ENCODE results near the gene PAX5. TPM values are rescaled to one million over a fixed set of nuclear protein-coding genes. Genes with fewer than 3 reads are reported as not detected.
A peak's percentile ranks its signal among the peaks of the same experiment; 100 is the strongest.

The PAX5 gene
- total RNA-seq, 4 donors from 2014 or later: under 0.01 to 0.29 TPM; not detected in 2

GRCh38 chr9:37031081-37031480 is 3.0 kb downstream of the PAX5 start:
- intact Hi-C loops (cut with DNase I): no loop called here
- DNase-seq: no peak
- Histone ChIP-seq H3K9me3 (peaks cover 0 to 8% (median 0%) of the 10 kb centered on the region in 3 donors), H3K36me3 (no peaks in the 10 kb centered on the region), H3K4me3 (no peak overlapping the region), H3K4me1 (peaks cover 36 to 64% (median 44%) of the 10 kb centered on the region in 3 donors), H3K27me3 (peaks cover 51 to 100% (median 83%) of the 10 kb centered on the region in 4 donors), H3K27ac (no peak overlapping the region)
- TF ChIP-seq POLR2A (IDR thresholded peaks at IDR 0.05) (no peak), CTCF (IDR thresholded peaks at IDR 0.05) (no peak)
- 28 to 36% methylated on average over 4 of the region's 4 CpGs for WGBS, 2 donors

- Histone ChIP-seq H3K4me3 (peak overlapping the region in 1 of 4 donors; percentile 4), H3K4me1 (peaks cover 41 to 64% (median 43%) of the 10 kb centered on the region in 3 donors), H3K27me3 (peaks cover 54 to 100% (median 80%) of the 10 kb centered on the region in 4 donors), H3K27ac (no peak overlapping the region), H3K9me3 (peaks cover 0 to 8% (median 0%) of the 10 kb centered on the region in 3 donors), H3K36me3 (no peaks in the 10 kb centered on the region)
- intact Hi-C loops (cut with DNase I): no loop called here
- no peak for DNase-seq
- 2 to 10% methylated on average over 6 to 7 of the region's 7 CpGs for WGBS, 2 donors
- TF ChIP-seq CTCF (IDR thresholded peaks at IDR 0.05): no peak
- TF ChIP-seq POLR2A (IDR thresholded peaks at IDR 0.05): no peak
These were observed 3.5 kb downstream of the PAX5 start for GRCh38 chr9:37030611-37030939.

GRCh38 chr9:37029776-37030610 is 4.1 kb downstream of the PAX5 start:
- peaks cover 0 to 8% (median 0%) of the 10 kb centered on the region in 3 donors for H3K9me3 ChIP-seq
- no peaks in the 10 kb centered on the region for H3K36me3 ChIP-seq
- TF ChIP-seq CTCF (IDR thresholded peaks at IDR 0.05) (no peak), POLR2A (IDR thresholded peaks at IDR 0.05) (no peak)
- H3K27ac ChIP-seq: no peak overlapping the region
- peaks cover 52 to 100% (median 79%) of the 10 kb centered on the region in 4 donors for H3K27me3 ChIP-seq
- intact Hi-C loops (cut with DNase I): no loop called here
- peaks cover 44 to 64% (median 47%) of the 10 kb centered on the region in 3 donors for H3K4me1 ChIP-seq
- WGBS, 2 donors: 3 to 6% methylated on average over 16 to 28 of the region's 53 CpGs
- no peak for DNase-seq
- peak overlapping the region in 1 of 4 donors; percentile 4 for H3K4me3 ChIP-seq

GRCh38 chr9:37029304-37029775 is 4.7 kb downstream of the PAX5 start:
- DNase-seq: no peak
- intact Hi-C loops (cut with DNase I): no loop called here
- 3% methylated on average over 5 to 15 of the region's 23 CpGs for WGBS, 2 donors
- no peak for TF ChIP-seq CTCF (IDR thresholded peaks at IDR 0.05)
- TF ChIP-seq POLR2A (IDR thresholded peaks at IDR 0.05): no peak
- Histone ChIP-seq H3K27me3 (peaks cover 51 to 100% (median 79%) of the 10 kb centered on the region in 4 donors), H3K9me3 (peaks cover 0 to 8% (median 0%) of the 10 kb centered on the region in 3 donors), H3K36me3 (no peaks in the 10 kb centered on the region), H3K4me3 (no peak overlapping the region), H3K4me1 (peaks cover 39 to 63% (median 46%) of the 10 kb centered on the region in 3 donors), H3K27ac (no peak overlapping the region)

- Histone ChIP-seq H3K9me3 (peaks cover 0 to 8% (median 0%) of the 10 kb centered on the region in 3 donors), H3K4me1 (peaks cover 36 to 56% (median 43%) of the 10 kb centered on the region in 3 donors), H3K4me3 (no peak overlapping the region), H3K36me3 (no peaks in the 10 kb centered on the region), H3K27ac (no peak overlapping the region), H3K27me3 (peaks cover 55 to 100% (median 79%) of the 10 kb centered on the region in 4 donors)
- no peak for TF ChIP-seq POLR2A (IDR thresholded peaks at IDR 0.05)
- TF ChIP-seq CTCF (IDR thresholded peaks at IDR 0.05): no peak
- intact Hi-C loops (cut with DNase I): no loop called here
- 15 to 28% methylated on average over 8 to 11 of the region's 22 CpGs for WGBS, 2 donors
- no peak for DNase-seq
These were observed 5.5 kb downstream of the PAX5 start for GRCh38 chr9:37028420-37029031.

Measured in esophagus squamous epithelium (tissue), 5 donors.